Stimulated activated CD4-positive, alpha-beta T cell treated with anti-CD3 and anti-CD28 coated beads, Interleukin-2, amount 100 ng/mL, for 4 hours (primary cell): ENCODE data around the gene NFYC.

ENCODE experiments used
- DNase-seq: peaks from one replicate; pipeline ENCODE4 v3.0.0-alpha.2; 2020; ENCODE audit warnings: low read depth

Gene NFYC

DNA sequence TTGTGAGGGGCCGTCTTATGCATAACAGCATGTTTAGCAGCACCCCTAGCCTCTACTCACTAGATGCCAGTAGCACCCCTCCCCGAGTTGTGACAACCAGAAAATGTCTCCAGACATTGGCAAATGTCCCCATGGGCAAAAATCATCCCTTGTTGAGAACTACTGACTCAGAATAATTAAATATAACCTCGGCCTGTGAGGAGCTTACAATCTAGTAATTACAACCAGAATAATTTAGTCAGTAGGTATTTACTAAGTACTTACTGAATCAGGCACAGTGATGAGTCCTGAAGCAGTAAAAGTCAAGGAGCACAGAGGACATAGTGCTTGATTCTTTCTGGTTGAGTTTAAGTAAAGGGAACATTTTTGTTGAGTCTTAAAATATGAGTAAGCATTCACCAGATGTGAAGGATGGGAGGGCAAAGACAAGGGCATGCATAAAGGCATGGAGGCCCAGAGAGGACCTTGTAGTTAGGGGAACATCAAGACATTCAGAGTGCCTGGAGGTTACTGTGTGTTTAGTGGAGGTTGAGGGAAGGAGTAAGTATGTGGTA is 48.0 kb downstream of the NFYC start:
- no peak for DNase-seq

DNA sequence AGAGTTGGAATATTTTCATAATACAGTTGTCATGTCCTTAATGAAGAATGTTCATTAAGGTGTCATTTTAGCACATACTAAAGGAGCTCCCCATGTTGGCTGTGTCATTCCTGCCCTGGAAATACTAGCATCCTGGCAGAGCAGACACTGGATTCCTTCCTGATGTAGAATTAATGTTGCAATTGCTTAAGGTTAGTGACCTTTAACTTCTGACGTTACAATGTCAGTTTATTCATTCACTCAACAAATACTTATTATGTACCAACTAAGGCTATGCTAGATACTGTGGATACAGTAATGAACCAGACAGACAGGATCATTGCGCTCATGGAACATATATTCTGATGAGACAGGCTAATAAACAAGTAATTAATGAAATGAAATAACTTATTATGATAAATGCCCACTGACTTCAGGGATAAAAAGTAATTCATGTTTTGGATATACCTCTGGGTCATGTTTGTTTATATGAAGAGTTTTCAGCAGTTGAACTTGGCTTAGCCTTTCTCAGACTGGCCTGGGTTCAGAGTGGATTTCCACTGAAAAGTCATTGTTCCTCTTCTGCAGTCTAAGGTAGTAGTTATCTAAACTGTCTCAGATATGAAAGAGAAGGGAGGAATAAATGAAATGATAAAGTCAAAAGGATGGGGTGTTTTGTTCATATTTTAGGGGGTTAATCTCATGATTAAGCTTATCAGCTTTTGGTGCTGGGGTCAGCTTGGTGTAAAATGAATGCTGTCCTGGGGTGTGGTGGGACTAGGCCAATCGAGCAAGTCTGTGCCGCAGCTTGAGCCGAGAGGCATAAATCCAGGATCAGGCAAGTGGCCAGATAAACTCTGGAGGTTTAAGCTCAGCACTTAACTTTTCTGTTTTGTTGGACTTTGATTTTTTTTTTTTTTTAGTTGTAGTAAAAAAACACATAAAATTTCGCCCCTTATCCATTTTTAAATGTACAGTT is 48.8 kb downstream of the NFYC start:
- no peak for DNase-seq

DNA sequence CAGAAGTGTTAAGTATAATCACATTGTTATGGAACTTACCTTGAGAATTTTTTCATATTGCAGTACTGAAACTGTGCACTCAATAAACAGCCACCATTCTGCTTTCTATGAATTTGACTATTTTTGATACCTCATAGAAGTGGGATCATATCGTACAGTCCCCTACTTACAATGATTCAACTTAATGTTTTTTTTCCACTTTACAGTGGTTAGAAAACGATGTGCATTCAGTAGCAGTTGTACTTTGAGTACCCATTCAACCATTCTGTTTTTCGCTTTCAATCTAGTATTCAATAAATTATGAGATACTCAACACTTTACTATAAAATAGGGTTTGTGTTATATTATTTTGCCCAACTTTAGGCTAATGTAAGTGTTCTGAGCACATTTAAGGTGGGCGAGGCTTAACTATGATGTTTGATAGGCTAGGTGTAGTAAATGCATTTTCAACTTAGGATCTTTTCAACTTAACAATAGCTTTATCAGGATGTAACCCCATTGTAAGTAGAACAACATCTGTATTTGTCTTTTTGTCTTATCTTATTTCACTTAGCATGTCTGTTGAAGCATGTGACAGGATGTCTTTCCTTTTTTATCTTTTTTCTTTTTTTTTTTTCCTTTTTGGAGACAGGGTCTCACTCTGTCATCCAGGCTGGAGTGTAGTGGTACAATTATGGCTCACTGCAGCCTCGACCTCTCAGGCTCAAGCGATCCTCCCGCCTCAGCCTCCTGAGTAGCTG is 49.7 kb downstream of the NFYC start:
- DNase-seq, result no peak

DNA sequence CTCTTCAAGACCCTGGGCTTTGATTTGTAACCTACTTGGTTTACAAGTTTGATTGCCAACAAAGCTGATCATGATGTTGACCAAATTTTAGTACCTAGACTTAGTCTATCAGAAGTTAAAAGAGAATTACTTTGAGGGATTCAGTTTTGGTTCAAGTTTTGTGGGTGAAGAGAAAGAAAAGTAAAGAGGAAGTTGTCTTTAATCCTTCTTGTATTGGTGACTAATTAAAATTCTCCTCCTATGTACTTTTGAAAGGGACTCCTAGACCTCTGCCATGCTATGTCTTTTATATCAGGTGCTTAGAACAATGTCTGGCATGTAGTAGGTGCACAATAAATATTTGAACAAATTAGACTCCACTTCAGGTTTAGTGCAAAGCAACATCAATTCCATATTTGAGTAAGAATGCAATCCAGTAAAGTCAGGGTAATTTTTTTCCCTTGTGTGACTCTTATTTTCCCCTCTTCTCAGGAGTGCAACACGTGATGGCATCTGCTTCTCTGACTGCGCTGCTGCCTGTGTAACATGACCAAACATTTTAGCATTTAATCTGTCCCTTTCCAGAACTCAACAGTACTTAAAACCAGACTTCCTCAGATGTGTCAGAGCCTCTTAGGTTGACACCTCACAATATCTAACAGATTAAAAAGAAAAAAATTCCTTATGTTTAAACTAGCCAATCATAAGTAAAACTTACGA is 51.0 kb downstream of the NFYC start:
- no peak for DNase-seq

DNA sequence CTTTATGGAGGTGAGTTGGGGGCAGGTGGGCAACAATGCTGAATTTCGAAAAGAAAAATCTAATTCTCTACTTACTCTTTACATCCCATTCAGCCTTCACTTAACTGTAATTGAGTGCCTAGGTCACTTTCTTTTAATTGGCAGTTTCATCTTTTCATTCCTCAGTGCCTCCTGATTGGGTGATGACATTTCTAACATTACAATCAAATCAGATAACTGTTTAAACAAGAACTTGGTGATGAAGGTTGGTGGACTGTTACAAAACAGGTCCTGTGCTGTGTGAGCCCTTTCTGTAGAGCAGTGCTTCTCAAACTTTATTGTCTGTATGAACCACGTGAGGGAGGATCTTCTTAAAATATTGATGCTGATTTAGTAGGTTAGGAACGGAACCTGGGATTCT is 51.9 kb downstream of the NFYC start:
- no peak for DNase-seq

DNA sequence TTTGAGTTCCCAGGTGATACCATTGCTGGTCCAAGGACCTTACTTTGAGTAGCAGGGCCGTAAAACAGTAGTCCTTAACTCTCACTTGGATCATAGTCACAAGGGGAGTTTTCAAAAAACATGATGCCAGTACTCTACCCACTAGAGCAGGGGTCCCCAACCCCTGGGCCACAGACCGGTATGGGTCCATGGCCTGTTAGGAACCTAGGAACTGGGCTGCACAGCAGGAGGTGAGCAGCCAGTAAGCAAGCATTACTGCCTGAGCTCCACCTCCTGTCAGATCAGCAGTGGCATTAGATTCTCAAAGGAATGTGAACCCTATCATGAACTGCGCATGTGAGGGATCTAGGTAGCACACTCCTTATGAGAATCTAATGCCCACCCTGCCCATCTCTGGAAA is 52.4 kb downstream of the NFYC start:
- no peak for DNase-seq

DNA sequence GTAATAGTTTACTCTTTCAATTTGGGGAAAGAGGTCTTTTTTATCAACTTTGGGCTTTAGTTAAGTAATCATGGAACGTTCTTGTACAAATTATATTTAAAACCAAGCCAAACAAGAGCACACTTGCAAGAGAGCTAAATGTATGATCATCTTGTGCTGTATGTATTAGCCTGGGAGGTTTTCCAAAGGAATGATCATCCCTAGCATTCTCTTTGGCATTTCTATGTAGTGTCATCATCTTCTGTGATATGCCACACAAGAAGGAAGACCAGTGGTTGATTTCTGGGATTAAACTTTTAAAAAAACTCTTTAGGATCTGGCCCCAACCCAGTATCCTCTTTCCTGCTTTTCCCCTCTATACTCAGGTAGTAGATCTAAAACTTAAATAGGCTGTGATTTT is 53.7 kb downstream of the NFYC start:
- DNase-seq, result no peak

DNA sequence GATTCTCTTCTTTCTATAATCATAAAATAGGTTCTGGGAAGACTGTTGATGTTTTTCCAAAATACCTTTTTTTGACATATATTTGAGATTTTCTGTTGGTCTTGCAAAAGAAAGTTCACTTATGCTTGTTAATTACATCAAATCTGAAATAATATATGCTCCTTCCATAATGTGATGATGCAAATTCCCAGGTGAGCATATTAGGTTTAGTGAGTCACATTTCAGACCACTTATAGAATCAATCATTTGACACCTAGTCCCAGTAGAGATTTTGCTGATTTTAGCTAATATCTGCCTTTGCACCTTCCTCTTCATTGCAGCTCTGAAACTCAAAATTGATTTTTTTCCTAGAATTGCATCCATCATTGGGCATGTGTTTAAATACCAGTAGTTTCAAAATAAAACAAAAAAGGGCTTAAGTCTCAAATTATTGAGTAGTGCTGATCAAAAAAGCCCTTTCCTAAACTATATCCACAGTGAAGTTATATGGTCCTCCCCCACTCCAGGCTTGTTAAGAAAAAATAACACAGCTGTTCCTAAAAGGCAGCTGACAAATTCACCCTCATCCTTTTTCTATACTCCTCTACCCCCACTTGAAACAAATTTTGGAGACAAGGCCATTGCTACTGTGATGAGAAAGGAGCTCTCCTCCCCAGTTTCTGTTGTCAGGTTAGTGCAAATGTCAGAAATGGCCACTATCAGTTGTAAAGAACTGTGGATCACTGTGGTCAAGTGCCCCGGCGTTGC is 55.0 kb downstream of the NFYC start:
- DNase-seq, result no peak

DNA sequence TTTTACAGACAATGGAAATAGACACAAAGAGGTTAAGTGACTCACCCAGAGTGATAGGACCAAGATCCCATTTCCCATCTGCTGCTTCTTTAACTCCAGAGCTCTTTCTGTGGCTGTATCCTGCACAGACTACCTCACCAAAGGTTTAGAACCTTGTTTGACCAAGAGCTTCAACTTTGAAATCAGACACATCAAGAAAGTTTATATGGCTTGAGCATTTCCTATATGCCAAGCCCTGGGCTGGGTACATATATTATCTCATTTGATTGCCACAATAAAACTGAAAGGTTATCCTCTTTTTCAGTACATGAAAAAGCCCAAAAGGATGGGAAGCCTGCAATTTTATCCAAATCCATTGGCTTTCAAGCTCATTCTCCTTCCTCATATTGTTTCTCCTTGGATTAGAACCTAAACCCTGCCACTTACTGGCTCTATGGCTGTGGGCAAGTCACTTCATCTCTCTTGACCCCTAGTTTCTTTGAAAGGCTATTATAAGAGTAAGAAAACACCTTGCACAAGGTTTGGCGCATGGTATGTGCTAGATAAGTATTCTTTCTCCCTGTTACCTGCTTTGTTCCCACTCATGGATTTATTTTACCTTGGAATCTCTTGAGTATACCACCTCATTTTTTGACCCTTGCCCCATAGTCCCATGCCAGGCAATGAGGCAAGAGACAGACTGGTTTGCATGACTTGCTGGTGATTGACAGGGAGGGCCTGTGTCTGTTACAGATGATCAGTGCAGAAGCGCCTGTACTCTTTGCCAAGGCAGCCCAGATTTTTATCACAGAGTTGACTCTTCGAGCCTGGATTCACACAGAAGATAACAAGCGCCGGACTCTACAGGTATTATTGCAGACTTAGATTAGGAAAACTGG is 57.6 kb downstream of the NFYC start:
- no peak for DNase-seq

DNA sequence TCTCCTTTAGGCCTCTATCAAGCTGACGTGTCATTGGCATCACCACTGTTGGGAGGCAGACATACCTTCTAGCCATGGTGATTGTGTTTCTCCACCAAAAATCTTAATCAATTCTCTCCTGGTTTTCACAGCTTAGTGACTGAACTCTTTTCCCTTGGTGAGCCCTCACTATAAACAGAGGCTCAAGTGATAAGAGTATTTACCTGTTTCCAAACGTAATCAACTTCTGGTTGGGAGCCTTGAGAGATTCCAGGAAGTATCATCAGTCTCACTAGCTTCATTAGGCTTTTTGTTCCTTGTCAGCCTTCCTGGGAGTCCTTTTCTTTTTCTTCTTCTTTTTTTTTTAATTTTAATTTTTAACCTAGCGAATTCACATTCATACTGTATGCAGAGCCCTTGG is 58.3 kb downstream of the NFYC start:
- no peak for DNase-seq

DNA sequence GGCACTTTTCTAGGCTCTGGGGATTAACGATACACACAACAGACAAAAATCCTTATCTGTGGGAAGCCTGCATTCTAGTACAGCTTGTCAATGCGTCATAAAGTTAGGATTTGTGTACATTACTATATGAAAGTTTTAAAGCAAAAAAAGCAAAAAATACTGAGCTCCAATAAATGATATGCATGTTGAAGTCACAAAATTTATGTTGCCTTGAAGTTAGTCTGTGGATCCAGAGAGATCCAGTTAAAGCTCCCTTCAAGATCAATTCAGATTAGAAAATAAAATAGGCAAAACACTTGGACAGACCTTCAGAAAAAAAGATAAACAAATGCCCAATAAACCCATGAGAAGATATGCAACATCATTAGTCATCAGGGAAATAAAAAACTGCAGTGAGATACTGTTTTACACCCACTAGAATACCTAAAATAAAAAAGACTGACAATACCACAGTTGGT is 59.0 kb downstream of the NFYC start:
- no peak for DNase-seq

DNA sequence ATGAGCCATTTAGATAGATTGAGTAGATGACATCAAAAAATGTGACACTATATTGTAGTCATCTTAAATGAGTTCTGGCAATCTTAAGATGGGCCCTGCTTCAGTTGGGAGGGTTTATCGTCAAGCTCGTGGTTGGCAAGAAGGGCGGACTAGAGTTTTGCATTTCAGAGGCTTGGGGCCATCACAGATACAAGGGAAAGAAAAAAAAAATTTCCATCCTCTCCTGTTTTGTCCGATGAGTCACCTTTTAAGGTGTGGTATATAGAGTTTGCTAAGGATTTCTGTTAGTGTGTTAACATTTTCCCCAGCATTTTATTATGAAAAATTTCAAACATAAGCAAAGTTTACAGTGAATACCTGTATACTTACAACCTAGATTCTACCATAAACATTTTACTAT is 60.3 kb downstream of the NFYC start:
- no peak for DNase-seq

DNA sequence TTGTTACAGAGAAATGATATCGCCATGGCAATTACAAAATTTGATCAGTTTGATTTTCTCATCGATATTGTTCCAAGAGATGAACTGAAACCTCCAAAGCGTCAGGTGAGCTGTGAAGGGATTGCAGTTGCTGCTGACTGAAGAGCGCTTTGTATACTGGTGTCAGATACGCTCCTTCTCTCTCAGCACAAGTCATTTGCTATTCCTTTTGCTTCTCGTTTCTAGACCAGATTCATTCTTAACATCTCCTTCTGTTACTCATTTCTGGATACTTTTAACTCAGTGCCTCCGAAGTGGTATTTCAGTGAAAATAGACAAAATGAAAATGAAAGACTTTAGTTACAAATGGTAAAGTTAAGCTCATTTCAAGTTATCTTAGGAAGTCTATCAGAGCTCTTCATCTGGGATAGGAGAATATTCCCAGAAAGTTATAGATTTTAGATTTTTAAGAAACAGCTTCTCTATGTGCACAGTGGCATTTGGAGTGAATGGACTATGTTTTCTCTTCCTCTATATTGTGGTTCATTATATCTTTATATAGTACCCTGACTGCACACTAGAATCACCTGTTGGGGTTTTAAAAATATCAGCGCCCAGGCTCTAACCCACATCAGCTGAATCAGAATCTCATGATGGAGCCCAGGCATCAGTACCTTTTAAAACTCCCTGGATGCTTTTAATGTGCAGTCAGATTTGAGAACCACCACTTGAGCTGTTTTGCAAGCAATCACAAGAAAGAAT is 61.8 kb downstream of the NFYC start:
- DNase-seq, result no peak

DNA sequence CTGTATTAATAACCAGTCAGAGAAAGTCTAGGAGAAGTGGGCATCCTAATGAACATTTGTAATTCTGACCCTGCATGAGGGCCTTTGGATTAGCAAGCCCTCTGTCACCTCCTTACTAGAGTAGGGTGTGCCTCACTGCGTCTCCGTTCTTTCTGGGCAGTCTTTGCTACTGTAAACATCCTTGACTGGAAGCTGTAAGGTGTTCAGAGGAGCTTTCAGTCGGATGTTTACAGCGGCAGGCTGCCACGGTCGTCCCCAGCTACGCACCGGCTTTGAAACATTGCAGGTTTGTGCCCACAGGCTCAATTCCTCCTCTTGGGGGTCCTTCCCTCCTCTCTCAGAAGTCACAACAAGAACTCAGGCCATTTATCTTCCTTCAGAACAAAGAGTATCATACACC is 62.7 kb downstream of the NFYC start:
- DNase-seq, result no peak

DNA sequence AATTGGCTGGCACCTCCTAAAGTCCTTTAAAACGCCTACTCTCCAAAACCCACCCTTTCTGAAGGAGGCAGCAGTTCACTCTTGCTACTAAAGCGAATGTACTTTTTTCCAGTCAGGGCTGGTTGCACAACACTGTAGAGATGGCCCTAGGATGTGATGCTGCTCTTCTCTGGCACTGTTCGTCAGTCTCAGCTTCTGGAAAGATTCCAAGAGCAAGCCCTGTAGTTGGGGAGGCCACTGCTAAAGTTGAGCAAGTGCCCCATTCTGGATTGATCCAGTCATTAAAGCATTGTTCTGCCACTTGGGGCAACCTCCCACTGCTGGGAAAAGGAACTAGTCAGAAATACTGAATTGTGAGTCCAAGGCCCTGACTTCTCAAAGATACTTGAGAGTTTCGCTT is 63.6 kb downstream of the NFYC start:
- no peak for DNase-seq

DNA sequence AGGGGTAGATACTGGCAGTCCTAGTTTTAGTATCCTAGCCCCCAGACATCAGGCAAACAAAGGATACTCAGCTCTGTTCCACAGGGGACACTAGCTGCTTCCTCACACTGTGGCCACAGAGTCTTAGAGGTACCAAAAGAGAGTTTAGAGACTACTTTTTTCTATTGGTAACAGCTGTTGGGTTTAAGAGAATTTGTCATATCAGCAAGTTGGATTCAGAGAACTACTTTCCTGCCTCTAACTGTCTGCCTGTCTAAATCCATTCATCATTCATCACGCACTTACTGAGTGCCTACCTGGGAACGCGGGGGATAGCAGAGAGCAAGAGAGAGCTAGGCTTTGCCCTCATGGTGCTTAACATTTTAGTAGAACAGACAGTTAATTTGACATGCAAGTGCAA is 65.0 kb downstream of the NFYC start:
- DNase-seq, result no peak

DNA sequence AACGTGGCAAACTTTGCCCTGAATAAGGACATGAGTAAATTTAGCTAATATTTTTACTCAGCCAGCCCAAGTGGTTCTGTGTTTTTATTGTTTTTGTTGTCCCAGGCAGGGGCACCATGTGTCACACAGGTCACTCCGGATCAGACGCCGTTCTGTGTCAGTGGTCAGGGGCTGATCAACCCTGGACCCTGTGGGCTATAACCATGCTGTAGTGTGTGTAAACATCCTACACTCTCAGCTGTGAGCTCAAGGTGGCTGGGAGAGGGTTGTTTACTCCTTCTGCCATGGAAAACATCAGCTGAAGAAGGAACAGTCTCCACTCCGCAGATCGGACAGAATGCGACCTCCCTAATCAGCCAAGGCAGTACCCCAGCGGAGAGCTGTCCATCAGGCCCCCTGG is 65.6 kb downstream of the NFYC start:
- no peak for DNase-seq

DNA sequence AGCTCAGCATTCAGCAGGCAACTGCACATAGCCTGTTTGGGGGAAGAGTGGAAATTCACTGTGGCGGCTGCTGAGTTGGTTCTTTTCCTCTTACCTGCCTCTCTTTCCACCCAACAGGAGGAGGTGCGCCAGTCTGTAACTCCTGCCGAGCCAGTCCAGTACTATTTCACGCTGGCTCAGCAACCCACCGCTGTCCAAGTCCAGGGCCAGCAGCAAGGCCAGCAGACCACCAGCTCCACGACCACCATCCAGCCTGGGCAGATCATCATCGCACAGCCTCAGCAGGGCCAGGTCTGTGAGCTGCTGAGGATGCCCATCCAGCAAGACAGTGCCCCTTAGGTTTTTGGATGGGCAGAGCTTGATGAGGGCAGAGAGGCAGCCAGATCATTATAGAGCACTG is 66.5 kb downstream of the NFYC start:
- no peak for DNase-seq

DNA sequence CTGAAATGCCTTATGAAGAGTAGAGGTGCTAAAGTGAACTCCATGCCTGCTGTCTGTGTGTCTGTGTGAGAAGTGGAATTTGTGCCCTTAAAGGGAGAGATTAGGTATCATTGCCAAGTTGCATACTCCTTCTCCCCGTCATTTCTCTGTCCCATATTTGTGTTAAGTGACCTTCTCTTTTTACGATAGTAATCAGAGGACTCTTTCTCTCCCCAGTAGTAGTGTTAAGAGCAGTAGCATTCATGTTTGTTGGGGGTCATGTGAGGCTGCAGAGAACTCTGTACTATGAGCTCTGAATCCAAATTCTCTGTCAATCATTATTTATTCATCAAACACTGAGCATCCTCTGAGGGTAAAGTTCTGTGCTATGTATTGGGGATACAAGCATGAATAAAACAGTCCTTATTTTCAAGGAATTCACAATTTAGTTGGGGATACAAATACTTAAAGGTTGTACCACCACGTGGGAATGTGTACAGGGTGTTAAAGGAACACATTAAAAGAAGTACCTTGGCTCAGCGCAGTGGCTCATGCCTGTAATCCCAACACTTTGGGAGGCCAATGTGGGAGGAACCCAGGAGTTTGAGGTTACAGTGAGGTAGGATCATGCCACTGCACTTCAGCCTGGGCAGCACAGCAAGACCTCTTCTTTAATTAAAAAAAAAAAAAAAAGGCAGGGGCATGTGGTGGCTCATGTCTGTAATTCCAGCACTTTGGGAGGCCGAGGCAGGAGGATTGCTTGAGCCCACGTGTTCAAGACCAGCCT is 67.3 kb downstream of the NFYC start:
- DNase-seq, result no peak
